Measurements from ENCODE around the gene GPR137.

The GPR137 gene

GRCh38 chr11:64249563-64250414 is 35.9 kb upstream of the GPR137 start:
- no peak for DNase-seq

GRCh38 chr11:64250415-64251015 is 35.1 kb upstream of the GPR137 start:
- no peak for DNase-seq

GRCh38 chr11:64251016-64251752 is 34.5 kb upstream of the GPR137 start, which contains the start of gene PLCB3:
Gene PLCB3, plus strand, starts transcription at chr11:64251530. Its CDS starts 120 bp downstream, at chr11:64251650.
- peak; percentile 70 for DNase-seq

GRCh38 chr11:64251753-64252002 is 34.0 kb upstream of the GPR137 start:
- DNase-seq, result no peak

GRCh38 chr11:64252003-64252872 is 33.4 kb upstream of the GPR137 start:
- no peak for DNase-seq

- DNase-seq, result no peak
Observed at GRCh38 chr11:64253043-64253442, 32.6 kb upstream of the GPR137 start.

GRCh38 chr11:64253481-64253880 is 32.2 kb upstream of the GPR137 start:
- no peak for DNase-seq

- no peak for DNase-seq
Observed at GRCh38 chr11:64254326-64254725, 31.3 kb upstream of the GPR137 start.

GRCh38 chr11:64255135-64256128 is 30.2 kb upstream of the GPR137 start:
- no peak for DNase-seq

GRCh38 chr11:64256300-64256699 is 29.3 kb upstream of the GPR137 start:
- DNase-seq, result no peak

GRCh38 chr11:64258356-64258755 is 27.3 kb upstream of the GPR137 start:
- DNase-seq, result no peak

GRCh38 chr11:64258946-64259532 is 26.6 kb upstream of the GPR137 start:
- DNase-seq, result no peak

- no peak for DNase-seq
Observed at GRCh38 chr11:64259533-64260067, 26.0 kb upstream of the GPR137 start.

- no peak for DNase-seq
Observed at GRCh38 chr11:64260147-64260708, 25.4 kb upstream of the GPR137 start.

- no peak for DNase-seq
Observed at GRCh38 chr11:64261556-64262080, 24.0 kb upstream of the GPR137 start.

GRCh38 chr11:64262271-64263002 is 23.2 kb upstream of the GPR137 start:
- no peak for DNase-seq

GRCh38 chr11:64263021-64263946 is 22.4 kb upstream of the GPR137 start:
- DNase-seq, result no peak

GRCh38 chr11:64263947-64264317 is 21.7 kb upstream of the GPR137 start:
- DNase-seq, result no peak
